ENCODE data around the gene VWDE.

The VWDE gene

DNA sequence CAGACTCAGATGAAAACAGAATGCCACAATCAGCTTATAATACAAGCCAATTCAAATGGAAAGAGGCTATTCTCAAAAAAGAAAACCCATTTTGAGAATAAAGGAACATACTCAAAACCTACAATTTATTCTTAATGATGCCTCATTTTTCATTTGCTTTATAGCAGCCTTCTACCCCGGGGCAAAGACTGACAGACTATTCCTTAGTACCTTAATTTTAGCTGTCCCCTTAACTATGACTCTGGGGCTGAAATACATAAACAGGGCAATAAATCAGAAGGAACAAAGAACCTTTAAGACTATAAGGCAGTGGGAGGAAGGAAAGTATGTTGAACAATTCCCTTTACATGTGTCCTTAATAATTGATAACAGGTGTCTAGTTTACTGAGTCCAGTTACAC is 115.8 kb downstream of the VWDE start:
- DNase-seq (ENCODE audit: low spot score), result no peak

GRCh38 chr7:12281038-12281437 is 122.6 kb downstream of the VWDE start:
- DNase-seq (ENCODE audit: low spot score), result no peak
